Stomach (tissue), 4 donors: Measurements from ENCODE around the gene GPRC5C.

Experiments used
- CTCF ChIP-seq, 7 experiments: fragments of 450-650 bp in 4 of 7; fragments of 200-600 bp in 3 of 7; sonication (generic) in 3 of 7; IDR thresholded peaks; one replicate each; pipeline ENCODE4 v1.5.1; 2016 to 2019; ENCODE audit warnings: antibody characterized with exemption in 7 of 7, control low read depth in 2 of 7, mild to moderate bottlenecking in 1 of 7
- EP300 ChIP-seq: sonication (generic); formaldehyde crosslinking; IDR thresholded peaks from one replicate; pipeline ENCODE4 v1.6.1; 2017; ENCODE audit warnings: antibody characterized with exemption
- POLR2A ChIP-seq, 4 donors: fragments of 450-650 bp; IDR thresholded peaks; one replicate each; pipeline ENCODE4 v1.6.1; 2016; ENCODE audit warnings: antibody characterized with exemption in 4 of 4, control low read depth in 2 of 4, mild to moderate bottlenecking in 1 of 4, moderate library complexity in 1 of 4
- POLR2AphosphoS5 ChIP-seq, 3 donors: sonication (generic); formaldehyde crosslinking; IDR thresholded peaks; one replicate each; pipeline ENCODE4 v1.6.1; 2016; ENCODE audit warnings: antibody characterized with exemption in 3 of 3

GRCh38 chr17:74412581-74412980 is 19.3 kb upstream of the GPRC5C start:
- TF ChIP-seq CTCF (IDR thresholded peaks at IDR 0.05): no peak
- no peak for TF ChIP-seq POLR2A (IDR thresholded peaks at IDR 0.05)
- TF ChIP-seq EP300: no peak
- no peak for TF ChIP-seq POLR2AphosphoS5 (IDR thresholded peaks at IDR 0.05)
